Measurements from ENCODE around the gene ERO1B.

ERO1B gene

GRCh38 chr1:236323819-236324411, 42.2 kb upstream of the ERO1B start:
- H3K36me3 ChIP-seq (replicated peaks; ENCODE audit: low read depth, low read length): no peaks in the 10 kb centered on the region
- no peak overlapping the region for H3K4me2 ChIP-seq (ENCODE audit: low read length)
- TF ChIP-seq CTCF (IDR thresholded peaks at IDR 0.05; ENCODE audit: low read depth, low read length): no peak
- no peak for TF ChIP-seq EZH2phosphoT487 (IDR thresholded peaks at IDR 0.05; ENCODE audit: low read depth)
- peaks cover 14% of the 10 kb centered on the region; the same call in 1 of the 2 replicates for H3K9me3 ChIP-seq (ENCODE audit: insufficient read depth, low read length)
- no peak overlapping the region for H2AFZ ChIP-seq (ENCODE audit: low read depth, low read length)
- H3K4me1 ChIP-seq (ENCODE audit: low read length): no peaks in the 10 kb centered on the region
- H3K27ac ChIP-seq (ENCODE audit: low read length): no peak overlapping the region
- no peak overlapping the region for H3K4me3 ChIP-seq (ENCODE audit: low read length)
- H3K79me2 ChIP-seq (ENCODE audit: low read length): no peaks in the 10 kb centered on the region
- no peaks in the 10 kb centered on the region for H4K20me1 ChIP-seq (ENCODE audit: insufficient read depth, low read length)
- no peaks in the 10 kb centered on the region for H3K27me3 ChIP-seq (ENCODE audit: low read depth, low read length)
- no peak overlapping the region for H3K9ac ChIP-seq (ENCODE audit: low read length)

- no peak overlapping the region for H3K4me2 ChIP-seq (ENCODE audit: low read length)
- H3K4me3 ChIP-seq (ENCODE audit: low read length): no peak overlapping the region
- H4K20me1 ChIP-seq (ENCODE audit: insufficient read depth, low read length): no peaks in the 10 kb centered on the region
- H2AFZ ChIP-seq (ENCODE audit: low read depth, low read length): no peak overlapping the region
- H3K27ac ChIP-seq (ENCODE audit: low read length): no peak overlapping the region
- no peaks in the 10 kb centered on the region for H3K27me3 ChIP-seq (ENCODE audit: low read depth, low read length)
- no peaks in the 10 kb centered on the region for H3K79me2 ChIP-seq (ENCODE audit: low read length)
- no peaks in the 10 kb centered on the region for H3K36me3 ChIP-seq (replicated peaks; ENCODE audit: low read depth, low read length)
- no peaks in the 10 kb centered on the region for H3K4me1 ChIP-seq (ENCODE audit: low read length)
- no peak for TF ChIP-seq EZH2phosphoT487 (IDR thresholded peaks at IDR 0.05; ENCODE audit: low read depth)
- H3K9ac ChIP-seq (ENCODE audit: low read length): no peak overlapping the region
- H3K9me3 ChIP-seq (ENCODE audit: insufficient read depth, low read length): peaks cover 14% of the 10 kb centered on the region; the same call in 1 of the 2 replicates
These were observed 41.0 kb upstream of the ERO1B start for GRCh38 chr1:236322566-236323409.

GRCh38 chr1:236321101-236321500, 39.3 kb upstream of the ERO1B start:
- TF ChIP-seq EZH2phosphoT487 (IDR thresholded peaks at IDR 0.05; ENCODE audit: low read depth): no peak
- TF ChIP-seq CTCF (IDR thresholded peaks at IDR 0.05; ENCODE audit: low read depth, low read length): no peak
- Histone ChIP-seq H3K4me2 (ENCODE audit: low read length) (no peak overlapping the region), H2AFZ (ENCODE audit: low read depth, low read length) (no peak overlapping the region), H3K79me2 (ENCODE audit: low read length) (no peaks in the 10 kb centered on the region), H3K9me3 (ENCODE audit: insufficient read depth, low read length) (peaks cover 14% of the 10 kb centered on the region; the same call in 1 of the 2 replicates), H3K9ac (ENCODE audit: low read length) (no peak overlapping the region), H4K20me1 (ENCODE audit: insufficient read depth, low read length) (no peaks in the 10 kb centered on the region), H3K27me3 (ENCODE audit: low read depth, low read length) (peaks cover 5% of the 10 kb centered on the region), H3K4me3 (ENCODE audit: low read length) (no peak overlapping the region), H3K27ac (ENCODE audit: low read length) (no peak overlapping the region), H3K36me3 (replicated peaks; ENCODE audit: low read depth, low read length) (no peaks in the 10 kb centered on the region), H3K4me1 (ENCODE audit: low read length) (no peaks in the 10 kb centered on the region)

- Histone ChIP-seq H3K27me3 (ENCODE audit: low read depth, low read length) (peaks cover 7% of the 10 kb centered on the region), H3K9me3 (ENCODE audit: insufficient read depth, low read length) (peaks cover 14% of the 10 kb centered on the region; the same call in 1 of the 2 replicates), H2AFZ (ENCODE audit: low read depth, low read length) (no peak overlapping the region), H3K9ac (ENCODE audit: low read length) (no peak overlapping the region), H3K27ac (ENCODE audit: low read length) (no peak overlapping the region), H3K79me2 (ENCODE audit: low read length) (no peaks in the 10 kb centered on the region), H4K20me1 (ENCODE audit: insufficient read depth, low read length) (no peaks in the 10 kb centered on the region), H3K4me1 (ENCODE audit: low read length) (no peaks in the 10 kb centered on the region), H3K4me2 (ENCODE audit: low read length) (no peak overlapping the region), H3K36me3 (replicated peaks; ENCODE audit: low read depth, low read length) (no peaks in the 10 kb centered on the region), H3K4me3 (ENCODE audit: low read length) (no peak overlapping the region)
- TF ChIP-seq CTCF (IDR thresholded peaks at IDR 0.05; ENCODE audit: low read depth, low read length) (no peak), EZH2phosphoT487 (IDR thresholded peaks at IDR 0.05; ENCODE audit: low read depth) (no peak)
These were observed 38.9 kb upstream of the ERO1B start for GRCh38 chr1:236320671-236321070.

Measured in OCI-LY3 (cell line).